ENCODE data around the gene DCANP1. TPM values are rescaled to one million over a fixed set of nuclear protein-coding genes. Genes with fewer than 3 reads are reported as not detected.

The DCANP1 gene
- total RNA-seq, 3 donors from 2014 or later = not detected

DNA sequence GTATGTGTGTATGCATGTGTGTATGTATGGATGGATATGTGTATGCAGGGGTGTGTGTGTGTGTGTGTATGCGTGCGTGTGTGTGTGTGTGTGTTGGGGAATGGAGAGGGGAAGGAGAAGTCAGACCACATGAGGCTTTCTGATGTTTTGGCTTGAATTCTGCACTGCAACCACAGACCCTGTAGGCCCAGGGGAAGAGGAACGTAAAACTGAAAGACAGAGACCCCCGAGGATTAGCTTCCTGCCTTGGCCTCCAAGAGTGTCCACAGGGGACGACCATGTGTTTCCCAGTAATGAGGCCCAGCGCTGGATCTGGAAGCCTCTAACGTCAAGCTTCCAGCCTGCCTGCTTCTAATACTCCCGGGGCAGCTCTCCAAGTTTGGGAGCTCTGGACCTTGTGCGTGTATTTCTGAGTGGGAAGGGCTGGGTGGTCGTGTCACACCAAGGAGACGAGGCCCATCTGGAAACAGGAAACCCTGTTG lies 5.8 kb downstream of the DCANP1 start:
- Histone ChIP-seq H3K9me3 (no peaks in the 10 kb centered on the region), H3K4me1 (ENCODE audit: low read depth) (no peaks in the 10 kb centered on the region), H3K36me3 (ENCODE audit: low read depth) (no peaks in the 10 kb centered on the region), H3K4me3 (no peak overlapping the region)
- DNase-seq = no peak
- ATAC-seq = no peak
- TF ChIP-seq, protein P1, sequence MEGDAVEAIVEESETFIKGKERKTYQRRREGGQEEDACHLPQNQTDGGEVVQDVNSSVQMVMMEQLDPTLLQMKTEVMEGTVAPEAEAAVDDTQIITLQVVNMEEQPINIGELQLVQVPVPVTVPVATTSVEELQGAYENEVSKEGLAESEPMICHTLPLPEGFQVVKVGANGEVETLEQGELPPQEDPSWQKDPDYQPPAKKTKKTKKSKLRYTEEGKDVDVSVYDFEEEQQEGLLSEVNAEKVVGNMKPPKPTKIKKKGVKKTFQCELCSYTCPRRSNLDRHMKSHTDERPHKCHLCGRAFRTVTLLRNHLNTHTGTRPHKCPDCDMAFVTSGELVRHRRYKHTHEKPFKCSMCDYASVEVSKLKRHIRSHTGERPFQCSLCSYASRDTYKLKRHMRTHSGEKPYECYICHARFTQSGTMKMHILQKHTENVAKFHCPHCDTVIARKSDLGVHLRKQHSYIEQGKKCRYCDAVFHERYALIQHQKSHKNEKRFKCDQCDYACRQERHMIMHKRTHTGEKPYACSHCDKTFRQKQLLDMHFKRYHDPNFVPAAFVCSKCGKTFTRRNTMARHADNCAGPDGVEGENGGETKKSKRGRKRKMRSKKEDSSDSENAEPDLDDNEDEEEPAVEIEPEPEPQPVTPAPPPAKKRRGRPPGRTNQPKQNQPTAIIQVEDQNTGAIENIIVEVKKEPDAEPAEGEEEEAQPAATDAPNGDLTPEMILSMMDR (IDR thresholded peaks at IDR 0.05) = no peak
- intact Hi-C loops (cut with DNase I, micrococcal nuclease) = no loop called here

DNA sequence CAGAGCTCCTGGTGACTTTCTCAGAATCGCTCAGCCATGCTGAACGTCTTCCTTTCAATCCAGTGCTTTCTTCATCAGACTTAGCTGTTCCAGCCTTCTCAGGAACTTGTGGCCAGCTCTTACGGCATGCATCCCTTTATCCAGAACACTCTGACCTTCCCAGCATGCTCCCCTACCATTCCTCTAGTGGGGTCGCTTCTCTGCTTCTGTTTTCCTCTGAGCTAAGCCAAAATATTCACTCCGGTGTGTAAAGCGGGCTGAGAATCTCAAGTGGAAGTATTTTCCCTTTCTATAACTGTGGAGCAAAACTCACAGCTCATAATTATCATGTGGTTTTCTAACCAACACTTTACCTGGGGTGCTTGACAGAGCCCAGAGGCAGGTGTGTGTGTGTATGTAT lies 6.2 kb downstream of the DCANP1 start:
- TF ChIP-seq, protein P1 (IDR thresholded peaks at IDR 0.05) = no peak
- intact Hi-C loops (cut with DNase I, micrococcal nuclease) = no loop called here
- Histone ChIP-seq H3K4me1 (ENCODE audit: low read depth) (no peaks in the 10 kb centered on the region), H3K36me3 (ENCODE audit: low read depth) (no peaks in the 10 kb centered on the region), H3K4me3 (no peak overlapping the region), H3K9me3 (no peaks in the 10 kb centered on the region)
- no peak for ATAC-seq
- no peak for DNase-seq

DNA sequence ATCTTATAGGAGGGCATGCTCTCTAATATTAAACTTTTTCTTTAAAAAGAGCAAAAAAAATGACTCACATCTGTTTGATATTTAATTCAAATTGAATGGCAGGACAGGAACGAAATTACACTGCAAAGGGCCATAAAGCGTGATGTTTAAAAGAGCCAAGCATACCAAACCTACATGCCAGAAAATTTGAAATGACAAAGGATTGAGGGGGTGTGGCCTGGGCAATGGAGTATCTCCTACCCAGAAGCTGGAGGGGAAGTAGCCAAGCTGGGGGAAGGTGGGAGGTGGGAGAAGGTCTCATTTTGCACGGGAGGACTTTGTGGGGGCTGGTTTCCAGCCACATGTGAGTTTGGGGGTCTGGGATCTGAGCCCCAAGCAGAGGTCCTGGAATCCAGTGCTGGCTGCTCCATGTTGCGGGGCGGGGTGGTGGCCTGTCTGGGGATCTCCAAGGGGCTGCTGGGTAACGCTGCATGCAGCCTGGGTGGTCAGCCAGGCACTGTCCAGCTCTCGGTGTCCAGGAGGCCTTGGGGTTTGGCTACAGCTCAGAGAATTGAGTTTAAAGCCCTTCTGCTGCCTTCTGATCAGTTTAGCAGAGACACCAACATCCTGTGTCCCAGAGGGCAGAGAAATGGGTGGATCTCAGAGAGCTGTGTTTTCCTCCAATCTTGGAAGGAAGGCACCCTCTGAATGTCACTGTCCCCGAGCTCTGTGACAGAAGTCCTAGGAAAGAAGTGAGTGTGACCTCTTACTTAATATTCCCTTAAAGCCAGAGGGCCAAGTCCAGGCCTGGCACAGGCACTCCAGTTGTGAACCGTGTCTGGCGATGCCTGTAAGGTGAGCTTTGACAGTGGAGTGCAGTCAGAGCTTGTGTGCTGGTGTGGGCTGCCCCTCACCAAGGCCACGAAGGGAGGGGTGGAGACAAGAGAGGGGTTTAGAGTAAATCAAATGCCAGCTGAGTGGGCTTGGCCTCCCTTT lies 7.6 kb downstream of the DCANP1 start:
- TF ChIP-seq, protein P1 (IDR thresholded peaks at IDR 0.05) = no peak
- ATAC-seq = no peak
- Histone ChIP-seq H3K4me3 (no peak overlapping the region), H3K9me3 (no peaks in the 10 kb centered on the region), H3K36me3 (ENCODE audit: low read depth) (no peaks in the 10 kb centered on the region), H3K4me1 (ENCODE audit: low read depth) (no peaks in the 10 kb centered on the region)
- intact Hi-C loops (cut with DNase I, micrococcal nuclease) = no loop called here
- DNase-seq = no peak

DNA sequence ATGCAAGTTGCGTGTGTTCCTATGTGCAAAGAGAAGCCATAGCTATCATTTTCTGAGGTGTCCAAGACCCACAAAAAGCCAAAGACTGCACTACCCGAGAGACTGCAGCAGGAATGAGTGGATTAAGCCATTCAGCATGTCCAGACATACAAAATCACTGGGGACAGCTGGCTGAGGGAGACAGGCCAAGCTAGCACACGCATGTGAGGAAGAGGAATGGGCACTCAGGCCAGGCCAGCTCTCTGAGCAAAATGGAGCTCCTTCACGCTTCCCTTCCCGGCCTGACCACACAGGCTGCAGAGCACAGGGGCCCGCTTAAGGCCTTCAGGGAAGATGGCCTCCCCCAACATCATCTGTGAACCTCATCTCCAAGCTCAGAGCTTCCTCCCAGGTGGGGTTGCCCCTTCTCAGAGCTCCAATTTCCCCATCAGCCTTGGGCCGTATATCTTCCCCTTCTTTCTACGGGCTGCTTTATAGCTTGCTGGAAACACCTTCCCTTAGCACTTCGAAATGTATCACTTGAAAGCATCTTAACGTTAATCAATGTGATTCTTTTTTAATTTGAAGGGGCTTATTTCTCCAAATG lies 8.4 kb downstream of the DCANP1 start:
- no peak for ATAC-seq
- Histone ChIP-seq H3K4me3 (no peak overlapping the region), H3K9me3 (no peaks in the 10 kb centered on the region), H3K4me1 (ENCODE audit: low read depth) (no peaks in the 10 kb centered on the region), H3K36me3 (ENCODE audit: low read depth) (no peaks in the 10 kb centered on the region)
- TF ChIP-seq, protein P1 (IDR thresholded peaks at IDR 0.05) = no peak
- intact Hi-C loops (cut with DNase I, micrococcal nuclease) = no loop called here
- no peak for DNase-seq

DNA sequence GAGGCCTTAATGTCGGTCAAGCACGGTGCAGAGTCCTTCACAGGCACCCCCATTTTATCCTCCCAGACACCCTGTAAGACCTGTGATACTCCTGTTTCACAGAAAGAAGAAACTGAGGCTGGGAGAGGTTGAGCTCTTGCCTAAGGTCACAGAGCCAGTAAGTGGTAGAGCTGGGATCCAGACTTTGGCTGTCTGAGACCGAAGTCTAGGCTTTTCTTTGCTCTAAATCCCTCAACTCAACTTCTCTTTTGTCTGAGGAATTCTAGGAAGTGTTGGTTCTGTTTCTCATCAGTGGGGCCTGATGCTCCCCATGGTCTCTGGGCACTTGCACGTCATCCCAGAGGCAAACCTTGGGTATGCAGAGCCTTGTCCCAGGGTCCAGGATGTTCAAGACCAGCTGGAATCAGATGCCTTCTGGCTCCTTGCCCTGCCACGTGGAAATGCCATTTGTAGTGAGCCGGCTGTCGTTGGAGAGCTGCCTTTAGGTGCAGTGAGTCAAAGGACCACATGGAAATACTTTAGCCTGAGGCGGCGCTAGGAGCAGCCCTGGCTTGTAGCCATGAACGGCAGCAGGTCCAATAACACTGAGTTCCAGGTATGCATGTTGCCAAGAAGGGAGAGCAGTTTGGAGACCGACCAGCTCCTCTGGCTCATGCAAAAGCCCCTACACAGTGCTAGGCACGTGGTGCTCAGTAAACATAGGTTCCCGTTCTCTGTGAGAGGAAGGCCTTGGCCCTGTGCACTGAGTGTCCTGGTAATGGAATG lies 9.2 kb downstream of the DCANP1 start:
- Histone ChIP-seq H3K9me3 (no peaks in the 10 kb centered on the region), H3K4me3 (no peak overlapping the region), H3K4me1 (ENCODE audit: low read depth) (no peaks in the 10 kb centered on the region), H3K36me3 (ENCODE audit: low read depth) (no peaks in the 10 kb centered on the region)
- TF ChIP-seq, protein P1 (IDR thresholded peaks at IDR 0.05) = no peak
- peak in 2 of 3 donors; percentile 55 to 66 for DNase-seq
- ATAC-seq = peak; percentile 27
- intact Hi-C loops (cut with DNase I, micrococcal nuclease) = no loop called here
